AG10803 (cell line): ENCODE data around the gene PTPRA.

Experiments
- DNase-seq: peaks from one replicate; pipeline ENCODE4 v3.0.0; 2010; ENCODE audit warnings: low read depth
- H3K4me3 ChIP-seq: 2 replicates; pipeline ENCODE4 v1.5.1; 2011; ENCODE audit warnings: mild to moderate bottlenecking, low read length, control low read depth
- CTCF ChIP-seq: conservative IDR thresholded peaks from 2 replicates; pipeline ENCODE4 v1.5.1; 2011; ENCODE audit warnings: mild to moderate bottlenecking, low read length, control low read depth, inconsistent platforms

Gene PTPRA

DNA sequence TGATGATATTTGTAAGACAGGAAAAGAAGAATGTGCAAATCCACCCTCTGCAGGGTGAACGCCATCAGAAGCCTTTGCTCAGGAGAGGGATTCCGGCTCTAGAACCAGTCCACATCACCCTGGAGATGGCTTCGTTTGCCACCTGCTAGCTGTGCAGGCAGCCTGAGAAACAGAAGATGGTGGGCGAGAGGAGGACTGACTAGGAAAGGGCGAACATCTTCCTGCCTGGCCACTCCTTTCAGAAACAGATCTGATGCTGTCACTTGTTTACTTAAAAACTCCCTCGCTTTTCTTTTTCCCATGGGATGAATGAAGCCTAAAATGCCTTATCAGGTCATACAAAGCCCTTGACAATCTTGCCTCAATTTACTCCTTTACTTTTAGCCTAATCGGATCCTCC lies 1.2 kb downstream of the PTPRA start:
- no peak for DNase-seq
- no peak for TF ChIP-seq CTCF
- H3K4me3 ChIP-seq: peak overlapping the region; percentile 84

DNA sequence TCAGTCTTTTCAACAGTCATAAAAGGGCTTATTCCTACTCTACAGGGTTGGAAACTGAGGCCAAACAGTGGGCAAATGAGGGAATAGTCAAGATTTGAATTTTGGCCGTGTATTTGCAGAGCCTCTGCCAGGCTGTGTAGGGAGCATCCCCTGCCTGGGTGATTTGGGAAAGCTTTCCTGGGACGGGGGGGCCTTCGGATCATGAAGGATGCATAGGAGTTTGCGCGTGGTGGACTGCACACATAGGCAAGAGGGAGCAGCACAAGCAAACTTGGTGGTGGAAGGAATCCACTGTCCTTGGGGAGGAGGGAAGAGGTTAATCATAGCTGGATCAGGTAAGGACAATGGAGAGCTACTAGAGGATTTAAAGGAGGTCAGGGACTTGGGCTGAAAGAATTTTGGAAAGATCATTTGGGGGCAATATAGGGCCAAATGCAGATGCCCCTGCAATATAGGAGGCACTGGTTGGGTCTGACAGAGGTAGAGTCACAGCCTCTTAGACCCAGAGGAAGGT lies 2.5 kb downstream of the PTPRA start:
- no peak for TF ChIP-seq CTCF
- no peak overlapping the region for H3K4me3 ChIP-seq
- no peak for DNase-seq

- TF ChIP-seq CTCF: no peak
- no peak for DNase-seq
- no peak overlapping the region for H3K4me3 ChIP-seq
Measured at GRCh38 chr20:2878515-2878914, 5.2 kb downstream of the PTPRA start.

GRCh38 chr20:2879146-2879545 lies 5.9 kb downstream of the PTPRA start:
- no peak for TF ChIP-seq CTCF
- DNase-seq: peak; percentile 92
- H3K4me3 ChIP-seq: no peak overlapping the region

- H3K4me3 ChIP-seq: no peak overlapping the region
- DNase-seq: no peak
- no peak for TF ChIP-seq CTCF
Measured at GRCh38 chr20:2880650-2881049, 7.4 kb downstream of the PTPRA start.

GRCh38 chr20:2883726-2884637 lies 10.7 kb downstream of the PTPRA start:
- no peak overlapping the region for H3K4me3 ChIP-seq
- TF ChIP-seq CTCF: no peak
- DNase-seq: no peak

DNA sequence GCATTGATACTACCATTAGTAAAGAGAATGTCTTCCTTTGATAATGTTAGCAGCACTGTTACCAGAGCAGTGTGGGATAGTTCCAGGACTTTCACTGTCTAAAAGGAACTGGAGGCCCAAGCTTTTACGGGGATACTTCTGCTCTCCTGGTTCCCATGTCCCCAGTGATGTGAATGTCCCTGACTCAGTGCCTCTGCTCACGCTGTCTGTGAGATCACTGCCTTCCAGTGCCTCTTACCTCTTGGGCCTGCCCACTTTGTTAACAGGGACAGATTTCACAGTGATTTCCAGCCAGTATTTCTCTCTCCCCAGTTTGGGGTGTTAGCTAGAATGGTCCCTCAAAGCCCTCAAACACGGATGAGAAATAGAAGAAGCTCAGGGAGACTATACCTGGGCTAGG lies 14.4 kb downstream of the PTPRA start:
- H3K4me3 ChIP-seq: no peak overlapping the region
- no peak for DNase-seq
- TF ChIP-seq CTCF: no peak
